Measurements from ENCODE around the gene CAPZA3.

GRCh38 chr12:18750085-18750484 lies 12.2 kb downstream of the CAPZA3 start:
- TF ChIP-seq ZNF331 (CRISPR knock-in tag; IDR thresholded peaks at IDR 0.05; ENCODE audit: low read depth) (no peak), REST (IDR thresholded peaks at IDR 0.05; ENCODE audit: unreplicated experiment) (no peak), EZH2 (IDR thresholded peaks at IDR 0.05; ENCODE audit: low read depth, unreplicated experiment) (no peak), CTCF (conservative IDR thresholded peaks at IDR 0.05; ENCODE audit: low read depth in 2 of 2) (no peak), CREB1 (CRISPR knock-in tag; IDR thresholded peaks at IDR 0.05; ENCODE audit: low read depth) (no peak), POLR2AphosphoS5 (IDR thresholded peaks at IDR 0.05; ENCODE audit: low read depth) (no peak), EZH2phosphoT487 (IDR thresholded peaks at IDR 0.05; ENCODE audit: unreplicated experiment) (no peak), JUNB (IDR thresholded peaks at IDR 0.05; ENCODE audit: unreplicated experiment) (no peak), ETS1 (IDR thresholded peaks at IDR 0.05) (no peak), NANOG (IDR thresholded peaks at IDR 0.05; ENCODE audit: borderline replicate concordance) (no peak), ZNF114 (CRISPR knock-in tag; IDR thresholded peaks at IDR 0.05) (no peak), STAT1 (IDR thresholded peaks at IDR 0.05; ENCODE audit: unreplicated experiment) (no peak)
